Fibroblast of skin of right biceps (primary cell): ENCODE measurements around the gene AKAP11.
"Not testable (repeated sequence)": the region's sequence is repeated elsewhere in the genome, so short reads cannot be mapped to it uniquely, and the experiment has no call there.

Experiments
- DNase-seq: peaks from one replicate; pipeline ENCODE4 v3.0.0-alpha.2; 2013

Gene AKAP11

GRCh38 chr13:42272115-42272803 is at the start of gene AKAP11:
Gene AKAP11 (plus strand): TSS chr13:42272152. CDS start chr13:42286349, 14,197 bp downstream.
- DNase-seq = peak; percentile 63

GRCh38 chr13:42223681-42224080 is 48.3 kb upstream of the AKAP11 start:
- DNase-seq = no peak

- no peak for DNase-seq
Measured at GRCh38 chr13:42225051-42225450, 46.9 kb upstream of the AKAP11 start.

GRCh38 chr13:42226759-42227158 is 45.2 kb upstream of the AKAP11 start:
- not testable (repeated sequence) for DNase-seq

GRCh38 chr13:42228527-42228926 is 43.4 kb upstream of the AKAP11 start:
- no peak for DNase-seq

GRCh38 chr13:42229287-42229686 is 42.7 kb upstream of the AKAP11 start:
- no peak for DNase-seq

GRCh38 chr13:42232671-42233070 is 39.3 kb upstream of the AKAP11 start:
- no peak for DNase-seq

GRCh38 chr13:42233726-42234125 is 38.2 kb upstream of the AKAP11 start:
- DNase-seq = no peak

GRCh38 chr13:42239161-42239560 is 32.8 kb upstream of the AKAP11 start:
- DNase-seq = no peak

GRCh38 chr13:42239644-42240043 is 32.3 kb upstream of the AKAP11 start:
- peak; percentile 37 for DNase-seq

- DNase-seq = no peak
Measured at GRCh38 chr13:42246541-42246940, 25.4 kb upstream of the AKAP11 start.

GRCh38 chr13:42247883-42248282 is 24.1 kb upstream of the AKAP11 start:
- no peak for DNase-seq

GRCh38 chr13:42255886-42256285 is 16.1 kb upstream of the AKAP11 start:
- no peak for DNase-seq

- DNase-seq = no peak
Measured at GRCh38 chr13:42258747-42259146, 13.2 kb upstream of the AKAP11 start.

- no peak for DNase-seq
Measured at GRCh38 chr13:42259515-42259914, 12.4 kb upstream of the AKAP11 start.

GRCh38 chr13:42260903-42261654 is 10.9 kb upstream of the AKAP11 start:
- DNase-seq = no peak

GRCh38 chr13:42266473-42266872 is 5.5 kb upstream of the AKAP11 start:
- DNase-seq = peak; percentile 73

- no peak for DNase-seq
Measured at GRCh38 chr13:42270160-42270856, 1.6 kb upstream of the AKAP11 start.

GRCh38 chr13:42270857-42271215 is 1.1 kb upstream of the AKAP11 start:
- DNase-seq = no peak

- peak; percentile 99 for DNase-seq
Measured at GRCh38 chr13:42271337-42272114, 426 bp upstream of the AKAP11 start.

- DNase-seq = no peak
Measured at GRCh38 chr13:42272804-42273175, 838 bp downstream of the AKAP11 start.

GRCh38 chr13:42274386-42275097 is 2.6 kb downstream of the AKAP11 start:
- no peak for DNase-seq

- no peak for DNase-seq
Measured at GRCh38 chr13:42275098-42275471, 3.1 kb downstream of the AKAP11 start.
